SK-N-SH treated with all-trans-retinoic acid at 6 μM for 48 hours (cell line): ENCODE data around the gene RNF166.

Experiments
- ARNTL ChIP-seq: fragments of 450-650 bp; formaldehyde crosslinking; IDR thresholded peaks from 2 replicates; pipeline ENCODE4 v1.5.0; 2020; ENCODE audit warnings: low read depth, mild to moderate bottlenecking, moderate library complexity, borderline replicate concordance
- CREB5 ChIP-seq: fragments of 250-450 bp; sonication (Bioruptor Pico); IDR thresholded peaks from 2 replicates; pipeline ENCODE4 v1.5.1; 2020; ENCODE audit warnings: low read depth, mild to moderate bottlenecking, moderate library complexity
- CSRNP3 ChIP-seq: fragments of 250-450 bp; sonication (Bioruptor Pico); IDR thresholded peaks from 2 replicates; pipeline ENCODE4 v1.5.1; 2021; ENCODE audit warnings: mild to moderate bottlenecking, moderate library complexity
- PATZ1 ChIP-seq: fragments of 250-450 bp; sonication (Bioruptor Pico); IDR thresholded peaks from 2 replicates; pipeline ENCODE4 v1.8.0; 2020; ENCODE audit warnings: mild to moderate bottlenecking, moderate library complexity, borderline replicate concordance
- RARB ChIP-seq: fragments of 250-450 bp; sonication (Bioruptor Pico); IDR thresholded peaks from 2 replicates; pipeline ENCODE4 v1.8.0; 2021; ENCODE audit warnings: mild to moderate bottlenecking, moderate library complexity
- SNAI2 ChIP-seq: fragments of 250-450 bp; sonication (Bioruptor Pico); IDR thresholded peaks from 2 replicates; pipeline ENCODE4 v1.5.0; 2020; ENCODE audit warnings: mild to moderate bottlenecking, moderate library complexity
- TSHZ2 ChIP-seq: fragments of 250-450 bp; sonication (Bioruptor Pico); IDR thresholded peaks from 2 replicates; pipeline ENCODE4 v1.5.0; 2020; ENCODE audit warnings: mild to moderate bottlenecking, moderate library complexity
- ZC3H10 ChIP-seq: fragments of 250-450 bp; sonication (Bioruptor Pico); IDR thresholded peaks from 2 replicates; pipeline ENCODE4 v1.5.1; 2021; ENCODE audit warnings: mild to moderate bottlenecking, moderate library complexity
- ZFP3 ChIP-seq: fragments of 250-450 bp; sonication (Bioruptor Pico); IDR thresholded peaks from 2 replicates; pipeline ENCODE4 v1.5.0; 2020; ENCODE audit warnings: mild to moderate bottlenecking, moderate library complexity
- ZFP30 ChIP-seq: fragments of 450-650 bp; formaldehyde crosslinking; IDR thresholded peaks from 2 replicates; pipeline ENCODE4 v1.5.0; 2022; ENCODE audit warnings: mild to moderate bottlenecking, moderate library complexity
- ZNF565 ChIP-seq: fragments of 450-650 bp; formaldehyde crosslinking; conservative IDR thresholded peaks from 2 replicates; pipeline ENCODE4 v1.5.0; 2020; ENCODE audit warnings: low read depth, mild to moderate bottlenecking, moderate library complexity

GRCh38 chr16:88721236-88721635 is 15.0 kb upstream of the RNF166 start:
- TF ChIP-seq CSRNP3 (CRISPR knock-in tag) (no peak), ZFP3 (CRISPR knock-in tag) (no peak), ZC3H10 (no peak), PATZ1 (CRISPR knock-in tag) (no peak), SNAI2 (CRISPR knock-in tag) (no peak), ARNTL (CRISPR knock-in tag) (no peak), TSHZ2 (no peak), ZFP30 (no peak), ZNF565 (CRISPR knock-in tag) (no peak), CREB5 (CRISPR knock-in tag) (no peak), RARB (CRISPR knock-in tag) (no peak)
